Measurements from ENCODE around the gene NHSL1. TPM values are rescaled to one million over a fixed set of nuclear protein-coding genes. Genes with fewer than 3 reads are reported as not detected.

Gene NHSL1
- total and polyA plus RNA-seq, 2 of the 8 experiments (the other 6 are each of a cell fraction or from before 2014, with no cell fraction given), result 7.2 to 32.4 TPM

DNA sequence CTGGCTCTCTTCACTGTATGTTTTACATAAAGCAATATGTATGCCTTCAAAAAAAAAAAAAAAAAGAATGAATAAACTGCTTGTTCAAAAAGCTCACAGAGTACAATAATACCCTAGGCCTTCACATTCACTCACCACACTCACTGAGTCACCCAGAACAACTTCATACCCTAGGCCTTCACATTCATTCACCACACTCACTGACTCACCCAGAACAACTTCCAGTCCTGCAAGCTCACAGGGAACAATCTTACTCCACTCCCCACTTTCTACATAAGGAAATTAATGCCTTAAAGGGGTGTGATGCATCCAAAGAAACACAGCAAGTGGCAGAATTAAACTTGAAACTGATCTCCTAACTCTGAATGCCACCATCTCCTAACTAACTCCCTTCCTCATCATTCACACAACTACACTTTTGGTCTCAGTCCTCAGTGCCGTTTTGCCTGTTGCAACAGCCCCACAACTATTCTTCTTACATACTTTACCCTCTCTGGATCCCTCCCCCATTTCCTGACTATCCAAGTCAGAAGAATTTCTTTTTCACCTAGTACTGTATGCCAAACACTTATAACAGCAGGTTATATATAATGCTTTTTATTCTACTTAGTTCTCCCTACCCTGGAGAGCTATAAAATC lies 34.2 kb downstream of the NHSL1 start (continued):
- TF ChIP-seq, protein P1, sequence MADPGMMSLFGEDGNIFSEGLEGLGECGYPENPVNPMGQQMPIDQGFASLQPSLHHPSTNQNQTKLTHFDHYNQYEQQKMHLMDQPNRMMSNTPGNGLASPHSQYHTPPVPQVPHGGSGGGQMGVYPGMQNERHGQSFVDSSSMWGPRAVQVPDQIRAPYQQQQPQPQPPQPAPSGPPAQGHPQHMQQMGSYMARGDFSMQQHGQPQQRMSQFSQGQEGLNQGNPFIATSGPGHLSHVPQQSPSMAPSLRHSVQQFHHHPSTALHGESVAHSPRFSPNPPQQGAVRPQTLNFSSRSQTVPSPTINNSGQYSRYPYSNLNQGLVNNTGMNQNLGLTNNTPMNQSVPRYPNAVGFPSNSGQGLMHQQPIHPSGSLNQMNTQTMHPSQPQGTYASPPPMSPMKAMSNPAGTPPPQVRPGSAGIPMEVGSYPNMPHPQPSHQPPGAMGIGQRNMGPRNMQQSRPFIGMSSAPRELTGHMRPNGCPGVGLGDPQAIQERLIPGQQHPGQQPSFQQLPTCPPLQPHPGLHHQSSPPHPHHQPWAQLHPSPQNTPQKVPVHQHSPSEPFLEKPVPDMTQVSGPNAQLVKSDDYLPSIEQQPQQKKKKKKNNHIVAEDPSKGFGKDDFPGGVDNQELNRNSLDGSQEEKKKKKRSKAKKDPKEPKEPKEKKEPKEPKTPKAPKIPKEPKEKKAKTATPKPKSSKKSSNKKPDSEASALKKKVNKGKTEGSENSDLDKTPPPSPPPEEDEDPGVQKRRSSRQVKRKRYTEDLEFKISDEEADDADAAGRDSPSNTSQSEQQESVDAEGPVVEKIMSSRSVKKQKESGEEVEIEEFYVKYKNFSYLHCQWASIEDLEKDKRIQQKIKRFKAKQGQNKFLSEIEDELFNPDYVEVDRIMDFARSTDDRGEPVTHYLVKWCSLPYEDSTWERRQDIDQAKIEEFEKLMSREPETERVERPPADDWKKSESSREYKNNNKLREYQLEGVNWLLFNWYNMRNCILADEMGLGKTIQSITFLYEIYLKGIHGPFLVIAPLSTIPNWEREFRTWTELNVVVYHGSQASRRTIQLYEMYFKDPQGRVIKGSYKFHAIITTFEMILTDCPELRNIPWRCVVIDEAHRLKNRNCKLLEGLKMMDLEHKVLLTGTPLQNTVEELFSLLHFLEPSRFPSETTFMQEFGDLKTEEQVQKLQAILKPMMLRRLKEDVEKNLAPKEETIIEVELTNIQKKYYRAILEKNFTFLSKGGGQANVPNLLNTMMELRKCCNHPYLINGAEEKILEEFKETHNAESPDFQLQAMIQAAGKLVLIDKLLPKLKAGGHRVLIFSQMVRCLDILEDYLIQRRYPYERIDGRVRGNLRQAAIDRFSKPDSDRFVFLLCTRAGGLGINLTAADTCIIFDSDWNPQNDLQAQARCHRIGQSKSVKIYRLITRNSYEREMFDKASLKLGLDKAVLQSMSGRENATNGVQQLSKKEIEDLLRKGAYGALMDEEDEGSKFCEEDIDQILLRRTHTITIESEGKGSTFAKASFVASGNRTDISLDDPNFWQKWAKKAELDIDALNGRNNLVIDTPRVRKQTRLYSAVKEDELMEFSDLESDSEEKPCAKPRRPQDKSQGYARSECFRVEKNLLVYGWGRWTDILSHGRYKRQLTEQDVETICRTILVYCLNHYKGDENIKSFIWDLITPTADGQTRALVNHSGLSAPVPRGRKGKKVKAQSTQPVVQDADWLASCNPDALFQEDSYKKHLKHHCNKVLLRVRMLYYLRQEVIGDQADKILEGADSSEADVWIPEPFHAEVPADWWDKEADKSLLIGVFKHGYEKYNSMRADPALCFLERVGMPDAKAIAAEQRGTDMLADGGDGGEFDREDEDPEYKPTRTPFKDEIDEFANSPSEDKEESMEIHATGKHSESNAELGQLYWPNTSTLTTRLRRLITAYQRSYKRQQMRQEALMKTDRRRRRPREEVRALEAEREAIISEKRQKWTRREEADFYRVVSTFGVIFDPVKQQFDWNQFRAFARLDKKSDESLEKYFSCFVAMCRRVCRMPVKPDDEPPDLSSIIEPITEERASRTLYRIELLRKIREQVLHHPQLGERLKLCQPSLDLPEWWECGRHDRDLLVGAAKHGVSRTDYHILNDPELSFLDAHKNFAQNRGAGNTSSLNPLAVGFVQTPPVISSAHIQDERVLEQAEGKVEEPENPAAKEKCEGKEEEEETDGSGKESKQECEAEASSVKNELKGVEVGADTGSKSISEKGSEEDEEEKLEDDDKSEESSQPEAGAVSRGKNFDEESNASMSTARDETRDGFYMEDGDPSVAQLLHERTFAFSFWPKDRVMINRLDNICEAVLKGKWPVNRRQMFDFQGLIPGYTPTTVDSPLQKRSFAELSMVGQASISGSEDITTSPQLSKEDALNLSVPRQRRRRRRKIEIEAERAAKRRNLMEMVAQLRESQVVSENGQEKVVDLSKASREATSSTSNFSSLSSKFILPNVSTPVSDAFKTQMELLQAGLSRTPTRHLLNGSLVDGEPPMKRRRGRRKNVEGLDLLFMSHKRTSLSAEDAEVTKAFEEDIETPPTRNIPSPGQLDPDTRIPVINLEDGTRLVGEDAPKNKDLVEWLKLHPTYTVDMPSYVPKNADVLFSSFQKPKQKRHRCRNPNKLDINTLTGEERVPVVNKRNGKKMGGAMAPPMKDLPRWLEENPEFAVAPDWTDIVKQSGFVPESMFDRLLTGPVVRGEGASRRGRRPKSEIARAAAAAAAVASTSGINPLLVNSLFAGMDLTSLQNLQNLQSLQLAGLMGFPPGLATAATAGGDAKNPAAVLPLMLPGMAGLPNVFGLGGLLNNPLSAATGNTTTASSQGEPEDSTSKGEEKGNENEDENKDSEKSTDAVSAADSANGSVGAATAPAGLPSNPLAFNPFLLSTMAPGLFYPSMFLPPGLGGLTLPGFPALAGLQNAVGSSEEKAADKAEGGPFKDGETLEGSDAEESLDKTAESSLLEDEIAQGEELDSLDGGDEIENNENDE (IDR thresholded peaks at IDR 0.05; ENCODE audit: insufficient replicate concordance, low read length), result no peak
- TF ChIP-seq EP300 (IDR thresholded peaks at IDR 0.05; ENCODE audit: borderline replicate concordance in 1 of 2, low read depth in 2 of 2, low read length in 2 of 2) (no peak), MAFK (IDR thresholded peaks at IDR 0.05; ENCODE audit: low read depth, low read length) (no peak), RAD21 (IDR thresholded peaks at IDR 0.05 in 1 of 2, conservative IDR thresholded peaks at IDR 0.05 in 1 of 2; ENCODE audit: low read depth in 2 of 2, low read length in 2 of 2) (no peak), KDM5A (IDR thresholded peaks at IDR 0.05; ENCODE audit: low read length) (no peak), CREB1 (IDR thresholded peaks at IDR 0.05) (no peak), ASH2L (IDR thresholded peaks at IDR 0.05; ENCODE audit: low read length) (no peak), FOSL1 (IDR thresholded peaks at IDR 0.05; ENCODE audit: insufficient read depth, low read depth, low read length) (no peak), CBX5 (IDR thresholded peaks at IDR 0.05; ENCODE audit: low read depth, low read length) (no peak)
- TF ChIP-seq, protein P2, sequence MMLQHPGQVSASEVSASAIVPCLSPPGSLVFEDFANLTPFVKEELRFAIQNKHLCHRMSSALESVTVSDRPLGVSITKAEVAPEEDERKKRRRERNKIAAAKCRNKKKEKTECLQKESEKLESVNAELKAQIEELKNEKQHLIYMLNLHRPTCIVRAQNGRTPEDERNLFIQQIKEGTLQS (IDR thresholded peaks at IDR 0.05; ENCODE audit: insufficient read depth, low read depth, low read length), result no peak
